ENCODE measurements around the gene TADA1.

DNA sequence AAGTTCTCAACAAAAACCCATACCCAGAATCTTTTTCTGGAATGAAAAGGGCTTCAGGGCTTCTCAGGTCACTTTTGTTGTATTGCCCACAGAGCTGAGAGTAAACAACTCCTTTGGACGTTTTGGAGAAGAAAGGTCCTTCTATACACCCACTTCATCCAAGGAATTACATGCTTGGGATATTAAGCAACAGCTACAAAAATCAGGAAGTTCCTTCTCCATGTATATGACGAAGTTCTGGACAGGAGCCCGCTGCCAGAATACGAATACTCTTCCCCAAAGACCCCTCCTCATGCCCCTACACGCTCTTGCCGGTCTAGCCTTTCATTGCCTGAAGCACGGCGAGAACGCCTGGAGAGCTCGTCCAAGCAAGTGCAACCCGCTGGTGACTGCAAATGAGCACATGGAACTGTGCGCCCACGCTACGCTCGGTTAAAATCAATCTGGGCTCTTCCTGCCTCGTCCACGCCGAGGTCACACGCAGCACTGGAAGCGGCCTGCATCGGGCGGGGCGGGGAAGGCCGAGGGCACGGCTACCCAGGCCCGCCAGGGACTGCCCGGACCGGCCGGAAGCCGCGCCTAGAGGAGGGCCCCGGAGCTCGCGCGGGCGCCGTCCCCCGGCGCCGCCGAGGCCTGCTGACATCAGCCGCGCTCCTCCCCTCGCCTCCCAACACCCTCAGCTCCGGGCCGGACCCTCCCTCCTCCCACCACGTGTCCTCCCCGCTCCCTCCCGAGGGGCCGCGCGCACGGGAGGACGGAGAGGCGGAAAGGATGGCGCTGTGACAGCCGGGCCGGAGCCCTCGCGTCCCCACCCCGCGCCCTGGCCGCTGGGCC, 37.1 kb downstream of the TADA1 start, which contains the start of gene POGK:
- no peak for TF ChIP-seq GATA2 (IDR thresholded peaks at IDR 0.05; ENCODE audit: low read depth, low read length)
- no peak for TF ChIP-seq GATA3 (IDR thresholded peaks at IDR 0.05; ENCODE audit: low read depth, low read length)
